ENCODE data around the gene NINJ1.

The NINJ1 gene

GRCh38 chr9:93090091-93090655, 43.9 kb downstream of the NINJ1 start:
- DNase-seq (ENCODE audit: low read depth in 3 of 3, low spot score in 1 of 3), result no peak

GRCh38 chr9:93089481-93089991, 44.5 kb downstream of the NINJ1 start:
- DNase-seq (ENCODE audit: low read depth in 3 of 3, low spot score in 1 of 3), result no peak

GRCh38 chr9:93089024-93089423, 45.0 kb downstream of the NINJ1 start:
- DNase-seq (ENCODE audit: low read depth in 3 of 3, low spot score in 1 of 3), result no peak

GRCh38 chr9:93088656-93089015, 45.4 kb downstream of the NINJ1 start:
- no peak for DNase-seq (ENCODE audit: low read depth in 3 of 3, low spot score in 1 of 3)

GRCh38 chr9:93087971-93088655, 45.9 kb downstream of the NINJ1 start:
- DNase-seq (ENCODE audit: low read depth in 3 of 3, low spot score in 1 of 3), result no peak

GRCh38 chr9:93086447-93087224, 47.4 kb downstream of the NINJ1 start:
- no peak for DNase-seq (ENCODE audit: low read depth in 3 of 3, low spot score in 1 of 3)

GRCh38 chr9:93085676-93086075, 48.4 kb downstream of the NINJ1 start:
- DNase-seq (ENCODE audit: low read depth in 3 of 3, low spot score in 1 of 3), result no peak

GRCh38 chr9:93084471-93084881, 49.6 kb downstream of the NINJ1 start:
- DNase-seq (ENCODE audit: low read depth in 3 of 3, low spot score in 1 of 3), result no peak

- no peak for DNase-seq (ENCODE audit: low read depth in 3 of 3, low spot score in 1 of 3)
Measured at GRCh38 chr9:93083592-93084470, 50.2 kb downstream of the NINJ1 start.

- no peak for DNase-seq (ENCODE audit: low read depth in 3 of 3, low spot score in 1 of 3)
Measured at GRCh38 chr9:93082841-93083411, 51.1 kb downstream of the NINJ1 start.

GRCh38 chr9:93081931-93082330, 52.1 kb downstream of the NINJ1 start:
- DNase-seq (ENCODE audit: low read depth in 3 of 3, low spot score in 1 of 3), result no peak

- no peak for DNase-seq (ENCODE audit: low read depth in 3 of 3, low spot score in 1 of 3)
Measured at GRCh38 chr9:93081081-93081529, 52.9 kb downstream of the NINJ1 start.

- DNase-seq (ENCODE audit: low read depth in 3 of 3, low spot score in 1 of 3), result no peak
Measured at GRCh38 chr9:93080406-93080805, 53.6 kb downstream of the NINJ1 start.

- DNase-seq (ENCODE audit: low read depth in 3 of 3, low spot score in 1 of 3), result no peak
Measured at GRCh38 chr9:93079371-93079770, 54.7 kb downstream of the NINJ1 start.

GRCh38 chr9:93077811-93078210, 56.2 kb downstream of the NINJ1 start:
- DNase-seq (ENCODE audit: low read depth in 3 of 3, low spot score in 1 of 3), result no peak

GRCh38 chr9:93077367-93077766, 56.7 kb downstream of the NINJ1 start:
- no peak for DNase-seq (ENCODE audit: low read depth in 3 of 3, low spot score in 1 of 3)

- no peak for DNase-seq (ENCODE audit: low read depth in 3 of 3, low spot score in 1 of 3)
Measured at GRCh38 chr9:93076792-93077128, 57.3 kb downstream of the NINJ1 start.

- no peak for DNase-seq (ENCODE audit: low read depth in 3 of 3, low spot score in 1 of 3)
Measured at GRCh38 chr9:93076101-93076791, 57.8 kb downstream of the NINJ1 start.

- DNase-seq (ENCODE audit: low read depth in 3 of 3, low spot score in 1 of 3), result no peak
Measured at GRCh38 chr9:93072383-93072795, 61.7 kb downstream of the NINJ1 start.
